ENCODE results near the gene TRIO.

Gene TRIO

GRCh38 chr5:14445576-14446290 is 302.6 kb downstream of the TRIO start:
- DNase-seq, result peak; percentile 49

GRCh38 chr5:14447958-14448911 is 305.1 kb downstream of the TRIO start:
- no peak for DNase-seq

GRCh38 chr5:14449052-14449661 is 306.0 kb downstream of the TRIO start:
- no peak for DNase-seq

- no peak for DNase-seq
These were observed 306.9 kb downstream of the TRIO start for GRCh38 chr5:14450018-14450524.

GRCh38 chr5:14450742-14451141 is 307.6 kb downstream of the TRIO start:
- no peak for DNase-seq

GRCh38 chr5:14451871-14452270 is 308.7 kb downstream of the TRIO start:
- DNase-seq, result no peak

GRCh38 chr5:14452685-14453454 is 309.7 kb downstream of the TRIO start:
- no peak for DNase-seq

GRCh38 chr5:14453481-14453880 is 310.3 kb downstream of the TRIO start:
- no peak for DNase-seq

- no peak for DNase-seq
These were observed 312.7 kb downstream of the TRIO start for GRCh38 chr5:14455814-14456321.

GRCh38 chr5:14457476-14457875 is 314.3 kb downstream of the TRIO start:
- no peak for DNase-seq

- no peak for DNase-seq
These were observed 315.3 kb downstream of the TRIO start for GRCh38 chr5:14458414-14458813.

- no peak for DNase-seq
These were observed 317.8 kb downstream of the TRIO start for GRCh38 chr5:14460844-14461398.

GRCh38 chr5:14462681-14463080 is 319.5 kb downstream of the TRIO start:
- DNase-seq, result no peak

GRCh38 chr5:14463629-14464028 is 320.5 kb downstream of the TRIO start:
- peak; percentile 84 for DNase-seq

- peak; percentile 25 for DNase-seq
These were observed 321.0 kb downstream of the TRIO start for GRCh38 chr5:14464096-14464495.

- DNase-seq, result no peak
These were observed 321.5 kb downstream of the TRIO start for GRCh38 chr5:14464671-14465070.

GRCh38 chr5:14465116-14465515 is 322.0 kb downstream of the TRIO start:
- peak; percentile 40 for DNase-seq

GRCh38 chr5:14465776-14466175 is 322.6 kb downstream of the TRIO start:
- no peak for DNase-seq

- no peak for DNase-seq
These were observed 324.1 kb downstream of the TRIO start for GRCh38 chr5:14467251-14467650.

- no peak for DNase-seq
These were observed 324.7 kb downstream of the TRIO start for GRCh38 chr5:14467886-14468285.

- DNase-seq, result no peak
These were observed 326.6 kb downstream of the TRIO start for GRCh38 chr5:14469551-14470377.
